SKM-1 (cell line): ENCODE results near the gene ENG.
"Not testable (repeated sequence)": the region's sequence is repeated elsewhere in the genome, so short reads cannot be mapped to it uniquely, and the experiment has no call there.

Source experiments
- DNase-seq: peaks from one replicate; lab custom pipeline; 2025; ENCODE audit not compliant: unreplicated experiment; lab: John Stamatoyannopoulos, UW

The ENG gene

DNA sequence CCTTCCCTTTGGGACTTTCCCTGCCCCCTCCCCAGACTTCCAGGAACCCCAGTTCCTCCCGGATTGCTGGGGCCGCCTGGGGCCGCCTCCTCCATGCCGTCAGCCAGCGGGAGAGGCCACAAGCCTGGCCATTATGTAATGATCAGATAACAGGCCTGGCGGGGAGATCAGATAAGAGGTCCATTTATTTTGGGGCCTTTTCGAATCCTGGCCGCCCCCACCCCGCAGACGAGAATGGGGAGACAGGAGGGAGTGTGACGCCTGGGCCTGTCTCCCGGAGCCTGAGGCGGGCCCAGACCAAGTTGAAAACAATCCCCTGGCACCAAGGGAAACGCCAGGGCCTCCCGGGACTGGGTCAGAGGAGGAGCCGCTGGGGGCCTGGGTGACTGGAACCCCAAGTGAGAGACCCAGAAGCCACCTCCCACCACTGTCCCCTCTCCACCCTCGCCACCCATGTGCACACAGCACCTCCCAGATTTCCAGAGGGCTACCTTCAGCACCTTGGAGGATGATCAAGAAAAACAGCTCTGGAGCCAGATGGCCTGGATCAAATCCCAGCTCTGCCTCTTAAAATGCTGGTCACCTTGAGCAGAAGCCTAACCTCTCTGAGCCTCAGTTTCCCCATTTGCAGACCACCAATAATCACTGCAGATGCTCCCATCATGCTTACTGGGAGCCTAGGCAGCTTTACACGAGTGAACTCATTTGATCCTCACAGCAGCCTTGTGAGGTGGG lies 7.8 kb downstream of the ENG start:
- no peak for DNase-seq

DNA sequence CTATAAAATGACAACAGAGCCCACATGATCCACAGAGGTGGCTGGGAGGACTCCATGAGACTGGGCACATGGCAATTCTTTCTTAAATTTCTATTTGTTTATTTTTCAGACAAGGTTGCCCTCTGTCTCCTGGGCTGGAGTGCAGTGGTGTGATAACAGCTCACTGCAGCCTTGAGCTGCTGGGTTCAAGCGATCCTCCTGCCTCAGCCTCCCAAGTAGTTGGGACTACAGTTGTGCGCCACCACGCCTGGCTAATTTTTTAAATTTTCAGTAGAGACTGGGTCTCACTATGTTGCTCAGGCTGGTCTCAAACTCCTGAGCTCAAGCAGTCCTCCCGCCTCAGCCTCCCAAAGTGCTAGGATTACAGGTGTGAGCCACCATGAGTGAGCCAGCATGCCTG lies 8.8 kb downstream of the ENG start:
- DNase-seq, result not testable (repeated sequence)

DNA sequence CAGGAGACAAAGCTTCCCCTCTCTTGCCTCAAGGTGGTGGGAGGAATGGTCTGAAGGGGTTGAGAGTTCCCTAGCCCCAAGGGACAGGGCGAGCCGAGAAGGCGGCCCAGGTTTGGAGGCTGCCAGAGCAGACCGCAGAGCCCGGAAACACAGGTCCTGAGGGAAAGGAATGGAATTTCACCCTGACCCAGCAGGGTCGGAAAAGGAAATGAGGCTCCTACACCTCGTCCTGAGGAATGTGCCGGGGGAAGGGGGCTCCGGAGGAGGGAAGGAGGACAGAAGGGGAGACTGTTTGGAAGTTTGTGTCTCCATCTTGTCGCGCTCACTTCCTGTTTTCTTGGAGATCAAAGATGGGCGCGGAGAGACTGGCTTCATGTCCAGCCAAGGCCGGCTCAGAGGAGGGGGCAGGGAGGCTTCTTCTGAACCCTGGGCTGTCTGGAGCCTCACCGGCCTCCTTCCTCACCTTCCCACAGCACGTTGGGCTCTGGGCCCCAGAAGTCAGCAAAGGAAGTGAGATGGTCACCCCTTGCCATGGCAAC lies 9.6 kb downstream of the ENG start:
- no peak for DNase-seq

DNA sequence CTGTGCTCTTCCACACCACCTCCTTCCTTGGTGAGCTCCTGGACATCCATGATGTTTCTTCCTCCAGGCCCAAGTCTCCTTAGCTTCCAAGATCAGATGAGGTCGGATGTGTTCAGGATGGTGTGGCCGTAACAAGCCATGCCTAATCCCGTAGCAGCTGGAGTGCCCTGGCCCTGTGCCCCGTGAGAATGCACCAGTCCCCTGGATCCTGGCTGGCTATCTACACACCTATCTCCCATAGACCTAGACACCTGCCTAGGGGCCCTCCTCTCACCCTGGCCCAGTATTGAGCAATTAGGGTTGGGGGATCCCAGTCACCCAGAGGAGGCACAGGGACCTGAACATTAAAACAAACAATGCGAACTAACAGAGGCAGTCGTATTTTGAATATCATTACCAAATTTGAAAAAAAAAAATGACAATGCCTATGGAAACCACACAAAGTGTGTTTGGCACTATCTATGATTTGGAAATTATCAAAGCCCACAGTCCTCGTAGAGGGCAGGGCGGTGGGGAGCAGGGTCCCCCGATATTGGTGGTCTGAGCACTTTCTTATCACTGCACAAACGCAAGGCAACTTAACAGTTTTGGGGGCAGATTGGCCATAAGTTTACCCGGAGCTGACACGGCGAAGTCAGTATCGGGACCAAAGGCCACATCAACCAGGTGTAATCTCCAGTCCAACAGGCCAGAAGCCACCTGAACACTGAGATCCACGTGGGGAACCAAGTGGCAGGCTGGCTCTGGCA lies 13.2 kb downstream of the ENG start:
- no peak for DNase-seq

DNA sequence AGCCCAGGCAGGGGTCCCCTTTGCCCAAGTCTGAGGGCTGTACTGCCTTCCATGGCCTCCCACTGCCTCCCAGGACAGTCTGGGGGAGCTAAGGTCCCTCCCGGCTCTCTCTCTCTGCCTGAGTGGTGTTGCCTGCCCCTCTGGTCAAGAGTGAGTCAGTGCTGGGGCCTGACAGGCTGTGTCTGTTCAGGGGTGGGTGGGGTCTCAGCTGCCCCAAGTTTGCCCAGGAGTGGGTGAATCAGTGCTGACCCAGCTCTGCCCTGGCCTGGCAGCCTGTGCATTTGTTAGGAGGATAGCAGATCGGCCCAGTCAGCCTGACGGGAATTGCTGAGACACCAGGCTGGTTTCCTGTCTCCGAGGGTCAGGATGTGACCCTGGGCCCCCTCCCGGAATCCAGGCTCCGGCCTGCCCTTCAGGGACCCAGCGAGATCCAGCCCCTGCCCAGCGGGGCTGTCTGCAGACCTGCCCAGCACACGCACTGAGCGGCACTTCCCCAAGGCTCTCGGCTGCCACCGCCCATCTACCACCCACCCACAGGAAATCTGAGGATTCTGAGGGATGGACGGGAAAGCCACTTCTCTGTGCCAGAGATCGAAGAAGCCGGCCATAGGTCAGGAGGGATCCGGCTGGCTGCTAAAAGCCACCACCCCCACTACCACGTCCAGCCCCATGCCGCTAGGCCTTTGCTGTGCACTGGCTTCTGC lies 15.9 kb downstream of the ENG start:
- DNase-seq, result no peak

DNA sequence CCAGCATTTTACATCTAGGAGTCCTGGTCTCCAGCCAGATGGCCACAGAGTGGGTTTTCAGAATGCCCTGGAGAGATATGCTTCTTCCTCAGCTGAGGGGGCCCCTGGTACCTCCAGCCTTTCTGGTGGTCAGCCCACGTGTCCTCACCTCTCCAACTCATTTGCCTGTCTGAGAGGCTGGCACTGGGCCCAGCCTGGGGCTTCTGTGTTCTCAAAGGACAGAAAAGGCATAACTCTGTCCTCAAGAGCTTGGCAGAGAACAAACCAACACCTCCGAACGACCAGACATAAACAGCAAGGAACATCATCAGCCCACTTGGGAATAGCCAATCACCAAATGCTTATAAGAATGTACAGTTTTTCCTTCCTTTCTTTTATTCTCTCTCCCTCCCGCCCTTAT lies 17.1 kb downstream of the ENG start:
- no peak for DNase-seq

DNA sequence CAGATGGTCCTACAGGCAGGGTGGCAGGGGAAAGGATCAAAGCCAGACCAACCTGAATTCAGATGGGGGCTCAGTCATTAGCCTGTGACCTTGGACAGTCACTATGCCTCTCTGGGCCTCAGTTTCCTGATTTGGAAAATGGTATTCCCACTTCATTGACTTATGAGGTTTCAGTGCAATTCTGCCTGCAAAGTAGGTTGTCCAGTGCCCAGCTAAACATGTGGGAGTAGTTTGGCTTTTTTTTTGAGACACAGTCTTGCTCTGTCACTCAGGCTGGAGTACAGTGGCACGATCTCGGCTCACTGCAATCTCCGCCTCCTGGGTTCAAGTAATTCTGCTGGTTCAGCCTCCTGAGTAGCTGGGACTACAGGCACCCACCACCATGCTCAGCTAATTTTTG lies 17.9 kb downstream of the ENG start:
- DNase-seq, result not testable (repeated sequence)

DNA sequence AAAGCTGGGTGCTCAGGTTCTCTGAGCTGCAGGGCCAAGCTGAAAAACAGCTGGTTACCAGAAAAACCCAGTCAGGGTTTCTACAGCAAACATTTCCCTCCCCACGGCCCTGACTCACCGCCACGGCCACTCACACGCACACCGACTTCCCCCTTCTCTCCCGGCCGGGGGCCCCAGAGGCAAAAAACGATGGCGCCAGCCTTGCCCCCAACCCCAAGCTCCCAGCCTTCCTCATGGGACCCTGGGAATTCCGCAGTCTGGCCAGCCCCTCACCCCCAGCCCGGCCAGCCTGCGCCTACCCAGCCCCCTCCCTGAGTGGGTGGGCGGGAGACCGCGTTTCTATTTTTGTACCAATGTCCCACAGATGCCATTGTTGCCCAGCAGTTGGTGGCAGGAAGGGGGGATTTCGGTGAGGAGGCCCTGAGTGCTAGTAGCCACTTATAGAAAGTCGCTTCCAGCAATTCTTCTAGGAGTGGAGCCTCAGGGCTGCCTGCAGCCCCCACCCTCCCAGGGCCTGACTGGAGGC lies 18.4 kb downstream of the ENG start:
- peak; percentile 40 for DNase-seq

DNA sequence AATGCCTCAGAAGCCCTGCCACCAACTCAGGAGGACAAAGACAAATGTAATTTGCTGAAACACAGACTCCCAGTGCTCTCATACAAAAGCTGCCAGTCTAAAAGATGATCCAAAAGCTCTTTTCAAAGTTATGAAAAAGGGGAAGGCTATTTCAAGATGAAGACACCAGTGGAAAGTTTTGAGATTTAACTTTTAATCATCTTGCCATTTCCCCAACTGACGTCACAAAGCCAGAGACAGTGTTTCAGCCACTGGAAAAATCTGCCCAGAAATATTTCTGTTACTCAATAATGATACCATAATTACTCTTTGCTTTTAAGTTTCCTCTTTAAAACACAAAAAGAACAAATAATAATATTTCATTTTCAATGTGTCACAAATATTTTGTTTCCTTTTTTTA lies 20.9 kb downstream of the ENG start:
- DNase-seq, result no peak

DNA sequence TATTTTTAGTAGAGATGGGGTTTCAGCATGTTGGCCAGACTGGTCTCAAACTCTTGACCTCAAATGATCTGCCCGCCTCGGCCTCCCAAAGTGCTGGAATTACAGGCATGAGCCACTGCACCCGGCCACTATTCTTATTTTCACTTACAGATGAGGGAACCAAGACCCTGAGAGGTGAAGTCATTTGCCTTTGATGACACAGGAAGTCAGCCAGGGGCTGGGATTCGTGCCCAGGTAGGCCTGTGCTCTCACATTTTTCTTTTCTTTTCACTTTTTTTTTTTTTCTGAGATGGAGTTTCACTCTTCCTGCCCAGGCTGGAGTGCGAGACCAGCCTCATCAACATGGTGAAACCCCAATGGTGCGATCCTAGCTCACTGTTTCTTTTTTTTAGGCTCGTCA lies 22.2 kb downstream of the ENG start:
- DNase-seq, result no peak

DNA sequence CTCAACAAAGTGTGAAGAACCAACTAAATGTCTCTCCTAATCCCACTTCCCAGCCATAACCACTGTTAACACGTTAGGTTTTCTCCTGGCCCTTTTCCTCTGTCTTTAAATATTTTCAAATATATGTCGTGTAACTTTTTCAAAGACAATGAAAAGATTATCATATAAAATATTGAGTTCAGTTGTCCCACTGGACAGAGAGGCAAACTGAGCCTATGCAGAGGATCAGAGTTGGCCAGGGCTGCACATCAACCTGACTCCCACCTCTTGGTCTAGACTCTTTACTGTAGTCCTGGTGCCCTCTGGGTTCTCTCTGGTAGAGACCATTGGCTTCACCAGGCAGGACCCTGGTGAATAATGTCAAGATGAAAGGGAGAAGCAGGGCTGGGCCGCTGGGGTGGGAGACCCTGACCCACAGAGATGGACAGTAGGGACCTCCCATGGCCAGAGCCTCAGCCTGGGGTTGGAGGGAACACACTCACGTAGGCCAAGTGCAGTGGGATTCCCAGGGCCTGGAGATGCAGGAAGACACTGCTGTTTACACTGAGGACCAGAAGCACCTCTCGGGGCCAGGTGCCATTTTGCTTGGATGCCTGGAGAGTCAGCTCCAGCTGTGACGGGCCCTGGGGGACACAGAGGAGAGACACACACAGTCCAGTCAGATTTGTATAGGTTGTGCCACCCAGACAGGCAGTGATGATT lies 25.1 kb downstream of the ENG start:
- no peak for DNase-seq

DNA sequence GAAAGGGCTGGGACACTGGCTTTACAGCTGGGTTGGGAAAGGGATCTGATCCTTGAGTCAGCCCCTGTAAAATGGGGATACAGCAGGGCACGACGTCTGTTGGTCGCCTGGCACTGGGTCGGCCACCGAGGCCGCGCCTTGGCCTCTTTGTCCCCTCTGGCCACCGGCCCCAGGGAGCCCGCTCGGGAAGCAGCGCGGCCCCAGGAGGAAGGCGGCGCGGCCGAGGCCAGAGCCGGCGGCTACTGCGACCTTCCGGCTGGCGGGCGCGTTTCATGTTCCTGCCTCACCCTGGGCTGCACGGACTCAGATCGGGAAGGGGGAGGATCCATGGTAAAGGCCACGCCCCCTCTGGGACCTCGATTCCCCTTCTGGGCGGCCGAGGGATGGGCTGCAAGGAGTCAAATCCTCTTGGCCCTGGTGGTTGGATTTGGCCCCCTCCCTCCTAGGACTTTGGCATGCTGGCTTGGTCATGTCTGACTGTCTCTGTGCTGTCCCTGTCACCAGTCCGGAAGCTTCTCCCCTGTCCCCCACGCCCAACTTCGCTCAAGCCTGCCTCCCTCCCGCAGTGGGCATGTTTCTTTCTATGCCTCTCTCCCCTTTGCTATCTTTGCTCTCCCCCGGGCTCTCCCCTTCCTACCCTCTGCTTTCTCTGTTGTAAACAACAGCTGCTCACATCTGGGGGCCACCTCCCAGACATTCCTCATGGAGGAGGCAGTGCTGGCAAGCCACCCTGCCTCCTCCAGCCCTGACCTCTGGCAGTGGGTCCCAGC lies 26.0 kb downstream of the ENG start:
- no peak for DNase-seq

DNA sequence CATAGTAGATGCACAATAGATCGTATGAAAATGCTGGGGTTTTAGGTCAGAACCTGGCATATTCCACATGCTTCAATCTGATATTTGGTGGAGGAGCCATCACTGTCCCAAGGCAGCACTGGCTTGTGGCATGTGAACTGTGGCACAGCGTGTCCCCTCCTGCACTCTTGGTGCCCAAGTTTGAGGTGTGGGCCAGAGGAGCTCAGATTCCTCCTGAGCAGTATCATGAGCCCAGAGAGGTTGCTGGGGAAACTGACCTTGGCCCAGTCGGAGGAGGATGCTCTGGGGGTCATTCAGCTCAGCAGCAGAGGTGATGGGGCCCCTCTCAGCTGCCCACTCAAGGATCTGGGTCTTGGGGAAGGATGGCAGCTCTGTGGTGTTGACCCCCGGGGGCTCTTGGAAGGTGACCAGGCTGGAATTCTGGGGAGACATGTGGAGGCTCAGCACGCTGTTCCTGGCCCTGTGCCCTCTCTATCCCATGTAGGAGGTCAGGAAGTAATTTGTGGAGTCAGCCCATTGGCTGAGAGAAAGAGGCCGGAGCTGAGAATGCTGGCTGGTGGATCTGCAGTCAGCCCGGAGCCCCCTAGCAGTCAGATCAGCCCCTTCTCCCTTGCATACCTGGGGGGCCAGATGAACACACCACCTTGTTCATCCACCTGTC lies 28.1 kb downstream of the ENG start:
- no peak for DNase-seq

DNA sequence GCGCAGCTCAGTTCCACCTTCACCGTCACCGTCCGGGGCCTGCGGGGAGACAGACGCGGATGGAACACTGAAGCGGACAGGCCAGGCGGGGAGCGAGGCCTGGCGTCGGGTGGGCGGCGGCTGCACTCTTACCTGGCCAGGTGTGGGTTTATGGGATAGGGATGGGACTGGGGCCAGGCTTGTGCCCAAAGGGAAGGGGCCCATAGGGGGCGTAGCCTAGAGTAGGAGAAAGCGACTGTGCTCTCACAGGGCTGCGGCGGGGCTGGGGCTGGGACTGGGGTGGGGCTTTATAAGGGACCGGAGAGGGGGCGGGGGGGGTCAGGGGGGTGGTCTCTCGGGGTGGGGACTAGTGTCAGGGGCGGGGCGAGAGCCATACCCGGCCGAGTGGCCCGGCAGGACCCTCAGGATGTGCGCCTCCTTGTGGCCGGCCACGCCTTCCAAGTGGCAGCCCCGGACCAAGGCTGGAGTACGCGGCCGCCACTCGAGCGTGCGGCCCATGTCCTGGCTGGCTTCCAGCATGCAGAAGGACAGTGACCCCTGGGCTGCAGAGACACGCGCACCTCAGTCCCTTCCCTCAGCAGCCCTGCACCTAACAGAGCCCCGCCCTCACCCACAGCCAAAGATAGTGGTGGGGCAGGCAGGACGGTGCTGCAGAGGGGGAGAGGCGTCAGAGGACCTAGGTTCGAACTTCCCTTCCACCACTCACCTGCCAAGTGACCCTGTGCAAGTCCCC lies 29.0 kb downstream of the ENG start:
- no peak for DNase-seq

DNA sequence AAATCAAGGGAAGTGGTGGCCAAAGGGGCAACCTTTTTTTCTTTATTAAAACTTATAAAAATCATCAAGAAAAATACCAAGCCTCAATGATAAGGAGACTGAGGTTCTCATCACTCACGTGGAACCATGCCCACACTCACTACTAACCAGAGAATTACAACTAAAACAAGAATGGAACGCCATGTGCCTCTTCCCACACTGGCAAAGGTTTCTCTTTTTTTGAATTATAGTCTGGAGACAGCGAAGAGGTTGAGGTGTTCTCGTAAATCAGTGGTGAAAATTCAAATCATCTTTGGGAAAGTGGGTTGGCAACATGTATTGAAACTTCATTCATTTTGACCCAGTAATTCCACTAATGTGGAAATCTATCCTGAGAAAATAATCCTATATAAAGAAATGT lies 32.4 kb downstream of the ENG start:
- DNase-seq, result no peak

DNA sequence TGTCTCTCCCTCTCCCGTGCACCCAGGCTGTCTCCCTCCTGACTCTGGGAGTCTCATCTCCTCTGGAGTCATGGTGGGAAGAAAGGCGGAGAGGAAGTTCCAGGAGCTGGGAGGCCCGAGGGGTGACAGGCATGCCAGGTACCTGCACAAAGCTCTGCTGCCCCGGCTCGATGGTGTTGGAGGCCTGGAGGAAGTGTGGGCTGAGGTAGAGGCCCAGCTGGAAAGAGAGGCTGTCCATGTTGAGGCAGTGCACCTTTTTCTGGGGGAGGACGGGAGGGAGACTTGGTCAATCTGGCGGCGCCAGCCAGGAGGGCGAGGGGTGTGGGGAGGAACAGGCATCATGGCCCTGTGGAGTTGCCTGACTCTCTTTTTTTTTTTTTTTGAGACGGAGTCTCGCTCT lies 35.9 kb downstream of the ENG start:
- no peak for DNase-seq

DNA sequence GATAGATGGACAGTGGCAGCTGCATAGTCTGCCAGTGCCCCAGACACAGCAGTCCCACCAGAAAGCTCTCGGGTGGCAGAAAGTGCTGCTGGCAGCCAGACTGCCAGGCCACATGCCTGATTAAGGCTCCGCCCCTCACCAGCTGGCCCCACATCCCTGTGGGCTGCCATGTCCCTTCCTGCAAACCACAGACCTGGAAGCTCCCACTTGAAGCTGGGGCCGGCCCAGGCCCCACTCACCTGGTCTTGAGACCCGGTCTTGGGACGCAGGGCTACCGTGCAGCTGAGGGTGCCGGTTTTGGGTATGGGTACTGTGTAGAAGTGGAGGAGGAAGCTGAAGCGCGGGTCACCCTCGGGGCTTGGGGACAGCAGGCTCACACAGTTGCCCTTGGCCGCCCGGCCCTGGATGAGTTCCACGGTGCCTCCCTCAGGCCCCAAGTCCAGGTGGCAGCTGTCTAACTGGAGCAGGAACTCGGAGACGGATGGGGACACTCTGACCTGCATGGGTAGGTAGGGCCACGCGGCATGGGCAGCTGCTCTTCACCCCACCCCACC lies 36.5 kb downstream of the ENG start:
- no peak for DNase-seq

DNA sequence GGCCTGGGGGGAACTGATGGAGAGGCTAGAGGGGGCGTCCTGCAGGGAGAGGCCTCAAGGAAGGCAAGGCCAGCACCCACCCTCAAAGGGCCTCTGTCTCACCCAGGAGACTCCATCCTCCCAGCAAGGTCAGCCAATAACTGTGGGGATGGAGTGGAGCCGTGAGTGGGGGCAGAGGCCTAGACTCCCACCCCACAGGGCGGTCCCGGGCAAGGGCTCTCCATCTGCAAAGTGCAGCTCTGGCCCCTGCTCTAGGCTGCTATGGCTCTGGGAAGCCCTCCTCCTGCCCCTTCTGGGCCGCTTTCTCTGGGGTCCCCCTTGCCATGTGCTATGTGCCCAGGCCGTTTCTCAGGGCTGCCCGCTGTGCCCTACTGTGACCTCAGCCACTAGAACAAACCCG lies 37.7 kb downstream of the ENG start:
- DNase-seq, result no peak

DNA sequence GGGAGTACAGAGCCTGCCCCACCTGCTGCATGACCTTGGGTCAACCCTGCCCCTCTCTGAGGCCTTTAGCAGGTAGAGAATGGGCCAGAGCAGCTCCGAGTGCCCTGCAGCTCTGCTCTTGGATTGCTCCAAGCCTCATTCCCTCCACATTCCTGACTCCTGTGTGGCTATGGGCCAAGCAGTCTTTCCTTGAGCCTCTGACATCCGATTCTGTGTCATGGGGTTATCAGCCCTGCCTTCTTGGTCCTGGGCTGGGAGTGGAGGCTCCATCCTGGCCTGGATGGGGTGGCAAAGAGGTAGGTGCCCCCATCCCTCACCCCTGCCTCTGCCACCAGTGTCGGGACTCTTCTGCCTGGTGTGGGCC lies 38.1 kb downstream of the ENG start:
- DNase-seq, result no peak
